K562 (cell line): ENCODE results near the gene PSMA6. TPM values are rescaled to one million over a fixed set of nuclear protein-coding genes. Genes with fewer than 3 reads are reported as not detected.
"Not testable (repeated sequence)": the region's sequence is repeated elsewhere in the genome, so short reads cannot be mapped to it uniquely, and the experiment has no call there.

Experiments
- ATAC-seq: fragments of 200-7000 bp; cut with Tn5 transposase; 3 replicates; pipeline ENCODE4 v1.9.1; 2020; ENCODE audit warnings: moderate library complexity
- BruUV-seq: library from RNA; stranded (reverse); fragments of 400-500 nt; replicated peaks from 2 replicates; lab custom pipeline; 2021; lab: Mats Ljungman, UMichigan
- CTCF ChIA-PET: fragments of 300-600 bp; formaldehyde crosslinking; extraction: SDS; loops from one replicate; lab custom pipeline; 2021; ENCODE audit warnings: low intra/inter-chr PET ratio; lab: Yijun Ruan, JAX
- POLR2A ChIA-PET: fragments of 300-600, 350-650 bp; sonication (Branson Sonifier 250); formaldehyde crosslinking; extraction: SDS; loops from one replicate; lab custom pipeline; 2021; ENCODE audit warnings: antibody characterized with exemption, inconsistent platforms; lab: Yijun Ruan, JAX
- DNase-seq, 4 experiments: peaks; one replicate each; pipeline versions ENCODE4 v3.0.0 to v3.0.0-alpha.2; 2011 to 2018; ENCODE audit warnings: low spot score in 3 of 4, mixed read lengths in 3 of 4; ENCODE audit errors: extremely low read depth in 1 of 4
- FAIRE-seq: peaks from 2 replicates; lab custom pipeline; 2011; peaks lifted over from hg19 to GRCh38; lab: Jason Lieb, UNC
- H2AFZ ChIP-seq: 2 replicates; pipeline ENCODE4 v1.6.0; 2011; ENCODE audit warnings: low read depth, low read length, control low read depth, inconsistent platforms
- H3K27ac ChIP-seq: fragments of 200-600 bp; 3 replicates; pipeline ENCODE4 v1.8.0; 2011; ENCODE audit warnings: low read depth, mild to moderate bottlenecking, control low read depth, inconsistent platforms, low read length, moderate library complexity, mixed read lengths; ENCODE audit errors: extremely low read depth
- H3K27me3 ChIP-seq, 2 experiments: fragments of 300-600 bp in 1 of 2; 2 replicates in 1 of 2; 3 replicates in 1 of 2; pipeline versions ENCODE4 v1.6.0 to v1.8.0; 2011; ENCODE audit warnings: inconsistent platforms in 2 of 2, low read length in 2 of 2, mild to moderate bottlenecking in 1 of 2, mixed read lengths in 1 of 2, moderate library complexity in 1 of 2; ENCODE audit not compliant: control insufficient read depth in 2 of 2, insufficient read depth in 2 of 2
- H3K36me3 ChIP-seq: fragments of 300-600 bp; 3 replicates; pipeline ENCODE4 v1.8.0; 2011; ENCODE audit warnings: mild to moderate bottlenecking, low read length, inconsistent platforms; ENCODE audit not compliant: control insufficient read depth, insufficient read depth
- H3K4me1 ChIP-seq, 2 experiments: fragments of 200-600 bp in 1 of 2; replicated peaks in 1 of 2; 2 replicates in 1 of 2; 3 replicates in 1 of 2; pipeline versions ENCODE4 v1.5.1 to v1.8.0; 2011; ENCODE audit warnings: inconsistent platforms in 2 of 2, low read length in 2 of 2, mild to moderate bottlenecking in 1 of 2, mixed read lengths in 1 of 2, moderate library complexity in 1 of 2; ENCODE audit not compliant: control insufficient read depth in 2 of 2, insufficient read depth in 2 of 2
- H3K4me2 ChIP-seq: 2 replicates; pipeline ENCODE4 v1.6.1; 2011; ENCODE audit warnings: low read length, control low read depth, inconsistent platforms, mixed read lengths; ENCODE audit not compliant: insufficient read depth
- H3K4me3 ChIP-seq: fragments of 200-600 bp; sonication (generic), shearing (Covaris generic); 2 replicates; pipeline ENCODE4 v1.5.1; 2016; ENCODE audit warnings: control low read depth, inconsistent platforms
- H3K79me2 ChIP-seq: fragments of 200-600 bp; 3 replicates; pipeline ENCODE4 v1.8.0; 2011; ENCODE audit warnings: low read length, inconsistent platforms; ENCODE audit not compliant: control insufficient read depth, insufficient read depth
- H3K9ac ChIP-seq, 2 experiments: 2 replicates each; pipeline versions ENCODE4 v1.6.0 to v1.6.1; 2011; ENCODE audit warnings: low read depth in 2 of 2, low read length in 2 of 2, control low read depth in 1 of 2, inconsistent platforms in 1 of 2, mild to moderate bottlenecking in 1 of 2, mixed read lengths in 1 of 2; ENCODE audit not compliant: insufficient read depth in 1 of 2
- H3K9me1 ChIP-seq: one replicate; pipeline ENCODE4 v1.6.0; 2011; ENCODE audit warnings: inconsistent platforms, mild to moderate bottlenecking, low read length, moderate library complexity; ENCODE audit not compliant: control insufficient read depth, insufficient read depth
- H3K9me3 ChIP-seq: replicated peaks from 2 replicates; pipeline ENCODE4 v1.5.1; 2011; ENCODE audit warnings: low read depth, low read length, inconsistent platforms; ENCODE audit not compliant: control insufficient read depth, insufficient read depth
- H4K20me1 ChIP-seq: replicated peaks from 2 replicates; pipeline ENCODE4 v1.6.1; 2011; ENCODE audit warnings: low read length, inconsistent platforms, mixed read lengths; ENCODE audit not compliant: control insufficient read depth, insufficient read depth
- CCNT2 ChIP-seq: IDR thresholded peaks from 2 replicates; pipeline ENCODE4 v1.6.1; 2011; ENCODE audit warnings: borderline replicate concordance, low read depth, mild to moderate bottlenecking, moderate library complexity, mixed read lengths, low read length; ENCODE audit not compliant: insufficient read length; ENCODE audit errors: extremely low read depth
- ZFP1 ChIP-seq: fragments of 450-650 bp; formaldehyde crosslinking; IDR thresholded peaks from 2 replicates; pipeline ENCODE4 v1.4.0; 2020; ENCODE audit warnings: mild to moderate bottlenecking, mixed read lengths
- whole genome bisulfite sequencing: fragments of 100-300 bp; shearing (Covaris generic); methylation state at CpG from one replicate; pipeline ENCODE4 v1.1.6; 2016; ENCODE audit warnings: low coverage, mixed read lengths; ENCODE audit not compliant: insufficient coverage; ENCODE audit errors: missing lambda C conversion rate; 5-methylcytosine and 5-hydroxymethylcytosine counted together
- in situ Hi-C: fragments of 300-500 bp; cut with MboI; formaldehyde crosslinking; loops from 4 replicates; pipeline ENCODE4 v1.15.0; 2018; ENCODE audit warnings: inconsistent platforms, mixed read lengths
- intact Hi-C: fragments of 100-400 bp; cut with micrococcal nuclease; formaldehyde crosslinking; loops from 2 replicates; pipeline ENCODE4 v1.14.2; 2022
- polyA plus RNA-seq, 8 experiments: library from polyadenylated mRNA; depleted of rRNA in 4 of 8; stranded (reverse) in 5 of 8; unstranded in 3 of 8; fragments of >200 nt; fragmentation: Nextera tagmentation in 2 of 8; fragmentation: Illumina TruSeq in 1 of 8; extraction: Ambion mirVana in 2 of 8; extraction: Trizol in 1 of 8; gene quantifications; 2 replicates each; pipeline versions ENCODE4 v1.2.1 to v1.2.3, GENCODE V29; 2011 to 2014; ENCODE audit warnings: inconsistent platforms in 1 of 8, missing spikeins in 1 of 8
- total RNA-seq, 7 experiments: library from RNA; depleted of rRNA in 6 of 7; stranded (reverse); fragments of >200 nt in 6 of 7; fragmentation: Illumina TruSeq in 2 of 7; extraction: Trizol in 2 of 7; gene quantifications; 2 replicates each; pipeline versions ENCODE4 v1.2.1 to v1.2.3, GENCODE V29; 2011 to 2021; ENCODE audit warnings: low replicate concordance in 1 of 7

PSMA6 gene
- total and polyA plus RNA-seq, 9 of the 15 experiments (the other 6 are each of a cell fraction or from before 2014, with no cell fraction given): 210 to 952 (median 288) TPM

- no peak for TF ChIP-seq CCNT2
- no peak for TF ChIP-seq ZFP1 (CRISPR knock-in tag)
These were observed 8.0 kb downstream of the PSMA6 start (continued) for GRCh38 chr14:35300228-35300627.

- peak; percentile 16; the same call in 2 of the 3 replicates for ATAC-seq
- H4K20me1 ChIP-seq, H3K9me3 ChIP-seq, CTCF ChIA-PET, H3K9me1 ChIP-seq, H3K4me1 ChIP-seq, BruUV-seq, H3K4me3 ChIP-seq, H3K27ac ChIP-seq, DNase-seq, in situ Hi-C loops, FAIRE-seq, H3K27me3 ChIP-seq, H2AFZ ChIP-seq, H3K9ac ChIP-seq, H3K4me2 ChIP-seq, intact Hi-C loops: not testable (repeated sequence)
- 66% methylated on average over 4 of the region's 4 CpGs for WGBS
- peaks cover 30% of the 10 kb centered on the region; the same call in 1 of the 3 replicates for H3K36me3 ChIP-seq
- POLR2A ChIA-PET: interaction anchor here (0.6 to 1.8 kb wide), 5 partner anchors 9 to 38 kb away, joined by 3 to 11 read pairs (median 4); partner anchors contain the start of gene PSMA6
- H3K79me2 ChIP-seq: peaks cover 100% of the 10 kb centered on the region
These were observed 9.2 kb downstream of the PSMA6 start for GRCh38 chr14:35301334-35301733.
